GM21619 (cell line): ENCODE results near the gene PATL2.
"Not testable (repeated sequence)": the region's sequence is repeated elsewhere in the genome, so short reads cannot be mapped to it uniquely, and the experiment has no call there.

ENCODE experiments used
- ATAC-seq: cut with Tn5 transposase; IDR thresholded peaks from one replicate; pipeline ENCODE4 v1.9.1; 2021; ENCODE audit not compliant: unreplicated experiment

PATL2 gene

DNA sequence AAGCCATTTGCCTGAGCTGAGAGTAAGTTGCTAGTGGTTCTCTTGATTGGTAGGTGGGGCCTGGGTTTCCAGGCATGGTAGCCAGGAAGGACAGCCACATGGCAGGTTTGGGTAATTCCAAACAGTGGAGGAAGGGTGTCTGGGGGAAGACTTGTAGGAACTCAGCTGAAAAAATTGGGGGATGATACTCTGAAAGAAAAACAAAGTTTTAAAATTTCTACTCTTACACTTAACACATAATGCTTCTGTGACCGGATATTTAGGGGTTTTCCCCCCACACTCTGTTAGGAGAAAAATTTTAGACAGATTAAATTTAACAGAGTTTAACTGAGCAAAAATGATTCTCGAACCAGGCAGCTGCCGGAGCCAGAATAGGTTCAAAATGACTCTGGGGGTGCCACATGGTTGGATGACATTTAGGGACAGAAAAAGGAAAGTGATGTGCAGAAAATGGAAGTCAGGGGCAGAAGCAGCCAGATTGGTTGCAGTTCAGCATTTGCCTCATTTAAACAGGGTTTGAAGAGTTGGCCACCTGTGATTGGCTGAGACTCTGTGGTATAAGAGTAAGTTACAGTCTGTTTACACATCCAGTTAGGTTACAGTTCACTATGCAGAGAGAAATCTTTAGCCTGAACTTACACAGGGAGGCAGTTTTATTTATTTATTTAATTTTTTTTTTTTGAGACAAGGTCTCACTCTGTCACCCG is 8.3 kb upstream of the PATL2 start:
- ATAC-seq = peak; percentile 43

DNA sequence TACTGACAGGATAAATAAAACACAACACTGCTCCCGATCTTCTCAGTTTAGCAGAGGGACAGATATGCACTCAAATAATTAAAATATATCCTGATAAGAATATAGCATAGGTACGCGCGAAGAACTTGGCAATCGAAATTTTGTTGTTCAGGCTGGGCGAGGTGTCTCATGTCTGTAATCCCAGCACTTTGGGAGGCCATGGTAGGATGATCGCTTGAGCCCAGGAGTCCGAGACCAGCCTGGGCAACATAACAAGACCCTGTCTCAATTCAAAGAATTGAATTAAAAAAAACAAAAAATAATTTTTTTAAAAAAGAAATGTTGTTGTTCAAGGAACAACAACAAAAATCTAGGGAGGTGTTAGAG is 7.8 kb upstream of the PATL2 start:
- ATAC-seq = no peak

DNA sequence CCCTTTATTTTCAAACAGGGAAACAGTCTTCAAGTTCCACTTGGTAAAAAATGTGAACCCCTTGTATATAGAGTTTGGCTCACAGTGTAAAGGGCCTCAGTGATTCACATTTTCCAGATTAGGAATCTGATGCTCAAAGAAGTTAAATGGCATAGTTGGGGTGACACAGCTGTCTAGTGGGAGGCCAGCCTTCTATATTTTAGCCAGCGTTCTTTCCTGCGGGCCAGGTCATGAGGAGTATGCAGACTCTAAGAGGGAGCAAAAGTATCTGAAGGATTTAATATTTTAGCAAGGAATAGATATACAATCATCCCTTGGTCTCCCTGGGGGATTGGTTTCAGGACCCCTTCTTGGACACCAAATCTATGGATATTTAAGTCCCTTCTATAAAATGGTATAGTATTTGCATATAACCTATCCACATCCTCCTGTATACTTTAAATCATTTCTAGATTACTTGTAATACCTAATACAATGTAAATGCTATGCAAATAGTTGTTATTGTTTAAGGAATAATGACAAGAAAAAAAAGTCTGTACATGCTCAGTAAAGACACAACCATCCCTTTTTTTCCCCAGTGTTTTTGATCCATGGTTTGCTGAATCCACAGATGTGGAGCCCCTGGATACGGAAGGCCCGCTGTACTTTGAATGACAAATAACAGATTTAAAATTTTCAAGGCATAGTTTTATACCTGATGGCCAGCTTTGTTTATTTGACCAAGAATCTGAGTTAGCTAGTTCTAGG is 7.2 kb upstream of the PATL2 start:
- ATAC-seq = no peak

DNA sequence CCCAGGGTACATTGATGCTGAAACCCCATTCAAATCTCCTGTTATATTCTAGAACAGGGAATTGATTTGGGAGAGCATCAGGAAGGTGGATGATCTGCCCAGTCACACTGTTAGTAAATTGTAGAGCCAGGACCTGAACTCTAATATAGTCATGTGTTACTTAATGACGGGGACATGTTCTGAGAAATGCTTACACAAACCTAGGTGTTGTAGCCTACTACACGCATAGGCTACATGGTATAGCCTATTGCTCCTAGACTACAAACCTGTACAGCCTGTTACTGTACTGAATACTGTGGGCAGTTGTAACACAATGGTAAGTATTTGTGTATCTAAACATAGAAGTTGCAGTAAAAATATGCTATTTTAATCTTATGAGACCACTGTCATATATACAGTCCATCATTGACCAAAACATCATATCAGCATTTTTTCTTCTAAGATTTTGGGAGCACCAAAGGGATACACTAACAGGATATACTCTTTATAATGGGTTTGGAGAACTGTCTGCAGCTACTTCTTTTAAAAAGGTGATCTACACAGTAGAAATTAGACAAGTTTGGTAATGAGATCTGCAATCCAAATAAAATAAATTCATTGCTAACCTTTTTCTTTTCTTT is 6.0 kb upstream of the PATL2 start:
- ATAC-seq = no peak

DNA sequence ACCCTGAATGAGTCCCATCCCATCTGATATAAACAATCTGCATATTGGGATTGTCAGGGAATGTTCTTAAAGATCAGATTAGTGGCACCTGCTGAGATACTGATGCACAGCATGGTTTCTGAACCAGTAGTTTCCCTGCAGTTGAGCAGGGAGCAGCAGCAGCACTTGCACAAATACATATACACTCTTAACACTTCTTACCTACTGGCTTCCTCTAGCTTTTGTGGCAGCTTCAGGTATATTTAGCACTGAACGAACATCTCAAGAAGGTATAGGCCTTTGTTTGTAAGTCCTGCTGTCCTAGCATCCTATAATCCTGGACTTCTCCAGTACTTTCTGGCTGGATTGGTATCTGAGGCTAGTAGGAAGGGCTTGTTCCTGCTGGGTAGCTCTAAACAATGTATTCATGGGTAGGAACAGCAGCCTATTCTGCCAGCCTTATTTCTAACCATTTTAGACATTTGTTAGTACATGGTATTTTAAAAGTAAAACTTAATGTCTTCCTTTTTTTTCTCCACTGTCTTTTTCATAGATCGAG is 4.7 kb upstream of the PATL2 start:
- ATAC-seq = no peak

DNA sequence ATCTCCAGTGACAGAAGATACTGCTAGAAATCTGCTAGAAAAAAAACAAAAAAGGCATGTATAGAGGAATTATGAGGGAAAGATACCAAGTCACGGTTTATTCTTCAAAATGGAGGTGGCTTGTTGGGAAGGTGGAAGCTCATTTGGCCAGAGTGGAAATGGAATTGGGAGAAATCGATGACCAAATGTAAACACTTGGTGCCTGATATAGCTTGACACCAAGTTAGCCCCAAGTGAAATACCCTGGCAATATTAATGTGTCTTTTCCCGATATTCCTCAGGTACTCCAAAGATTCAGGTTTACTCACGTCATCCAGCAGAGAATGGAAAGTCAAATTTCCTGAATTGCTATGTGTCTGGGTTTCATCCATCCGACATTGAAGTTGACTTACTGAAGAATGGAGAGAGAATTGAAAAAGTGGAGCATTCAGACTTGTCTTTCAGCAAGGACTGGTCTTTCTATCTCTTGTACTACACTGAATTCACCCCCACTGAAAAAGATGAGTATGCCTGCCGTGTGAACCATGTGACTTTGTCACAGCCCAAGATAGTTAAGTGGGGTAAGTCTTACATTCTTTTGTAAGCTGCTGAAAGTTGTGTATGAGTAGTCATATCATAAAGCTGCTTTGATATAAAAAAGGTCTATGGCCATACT is 4.1 kb upstream of the PATL2 start:
- no peak for ATAC-seq

DNA sequence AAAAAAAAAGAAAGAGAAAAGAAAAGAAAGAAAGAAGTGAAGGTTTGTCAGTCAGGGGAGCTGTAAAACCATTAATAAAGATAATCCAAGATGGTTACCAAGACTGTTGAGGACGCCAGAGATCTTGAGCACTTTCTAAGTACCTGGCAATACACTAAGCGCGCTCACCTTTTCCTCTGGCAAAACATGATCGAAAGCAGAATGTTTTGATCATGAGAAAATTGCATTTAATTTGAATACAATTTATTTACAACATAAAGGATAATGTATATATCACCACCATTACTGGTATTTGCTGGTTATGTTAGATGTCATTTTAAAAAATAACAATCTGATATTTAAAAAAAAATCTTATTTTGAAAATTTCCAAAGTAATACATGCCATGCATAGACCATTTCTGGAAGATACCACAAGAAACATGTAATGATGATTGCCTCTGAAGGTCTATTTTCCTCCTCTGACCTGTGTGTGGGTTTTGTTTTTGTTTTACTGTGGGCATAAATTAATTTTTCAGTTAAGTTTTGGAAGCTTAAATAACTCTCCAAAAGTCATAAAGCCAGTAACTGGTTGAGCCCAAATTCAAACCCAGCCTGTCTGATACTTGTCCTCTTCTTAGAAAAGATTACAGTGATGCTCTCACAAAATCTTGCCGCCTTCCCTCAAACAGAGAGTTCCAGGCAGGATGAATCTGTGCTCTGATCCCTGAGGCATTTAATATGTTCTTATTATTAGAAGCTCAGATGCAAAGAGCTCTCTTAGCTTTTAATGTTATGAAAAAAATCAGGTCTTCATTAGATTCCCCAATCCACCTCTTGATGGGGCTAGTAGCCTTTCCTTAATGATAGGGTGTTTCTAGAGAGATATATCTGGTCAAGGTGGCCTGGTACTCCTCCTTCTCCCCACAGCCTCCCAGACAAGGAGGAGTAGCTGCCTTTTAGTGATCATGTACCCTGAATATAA is 2.2 kb upstream of the PATL2 start:
- ATAC-seq = no peak

DNA sequence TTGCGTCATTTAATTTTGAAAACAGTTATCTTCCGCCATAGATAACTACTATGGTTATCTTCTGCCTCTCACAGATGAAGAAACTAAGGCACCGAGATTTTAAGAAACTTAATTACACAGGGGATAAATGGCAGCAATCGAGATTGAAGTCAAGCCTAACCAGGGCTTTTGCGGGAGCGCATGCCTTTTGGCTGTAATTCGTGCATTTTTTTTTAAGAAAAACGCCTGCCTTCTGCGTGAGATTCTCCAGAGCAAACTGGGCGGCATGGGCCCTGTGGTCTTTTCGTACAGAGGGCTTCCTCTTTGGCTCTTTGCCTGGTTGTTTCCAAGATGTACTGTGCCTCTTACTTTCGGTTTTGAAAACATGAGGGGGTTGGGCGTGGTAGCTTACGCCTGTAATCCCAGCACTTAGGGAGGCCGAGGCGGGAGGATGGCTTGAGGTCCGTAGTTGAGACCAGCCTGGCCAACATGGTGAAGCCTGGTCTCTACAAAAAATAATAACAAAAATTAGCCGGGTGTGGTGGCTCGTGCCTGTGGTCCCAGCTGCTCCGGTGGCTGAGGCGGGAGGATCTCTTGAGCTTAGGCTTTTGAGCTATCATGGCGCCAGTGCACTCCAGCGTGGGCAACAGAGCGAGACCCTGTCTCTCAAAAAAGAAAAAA is 1.4 kb upstream of the PATL2 start:
- no peak for ATAC-seq

DNA sequence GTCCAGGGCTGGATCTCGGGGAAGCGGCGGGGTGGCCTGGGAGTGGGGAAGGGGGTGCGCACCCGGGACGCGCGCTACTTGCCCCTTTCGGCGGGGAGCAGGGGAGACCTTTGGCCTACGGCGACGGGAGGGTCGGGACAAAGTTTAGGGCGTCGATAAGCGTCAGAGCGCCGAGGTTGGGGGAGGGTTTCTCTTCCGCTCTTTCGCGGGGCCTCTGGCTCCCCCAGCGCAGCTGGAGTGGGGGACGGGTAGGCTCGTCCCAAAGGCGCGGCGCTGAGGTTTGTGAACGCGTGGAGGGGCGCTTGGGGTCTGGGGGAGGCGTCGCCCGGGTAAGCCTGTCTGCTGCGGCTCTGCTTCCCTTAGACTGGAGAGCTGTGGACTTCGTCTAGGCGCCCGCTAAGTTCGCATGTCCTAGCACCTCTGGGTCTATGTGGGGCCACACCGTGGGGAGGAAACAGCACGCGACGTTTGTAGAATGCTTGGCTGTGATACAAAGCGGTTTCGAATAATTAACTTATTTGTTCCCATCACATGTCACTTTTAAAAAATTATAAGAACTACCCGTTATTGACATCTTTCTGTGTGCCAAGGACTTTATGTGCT is 721 bp upstream of the PATL2 start:
- peak; percentile 15 for ATAC-seq

DNA sequence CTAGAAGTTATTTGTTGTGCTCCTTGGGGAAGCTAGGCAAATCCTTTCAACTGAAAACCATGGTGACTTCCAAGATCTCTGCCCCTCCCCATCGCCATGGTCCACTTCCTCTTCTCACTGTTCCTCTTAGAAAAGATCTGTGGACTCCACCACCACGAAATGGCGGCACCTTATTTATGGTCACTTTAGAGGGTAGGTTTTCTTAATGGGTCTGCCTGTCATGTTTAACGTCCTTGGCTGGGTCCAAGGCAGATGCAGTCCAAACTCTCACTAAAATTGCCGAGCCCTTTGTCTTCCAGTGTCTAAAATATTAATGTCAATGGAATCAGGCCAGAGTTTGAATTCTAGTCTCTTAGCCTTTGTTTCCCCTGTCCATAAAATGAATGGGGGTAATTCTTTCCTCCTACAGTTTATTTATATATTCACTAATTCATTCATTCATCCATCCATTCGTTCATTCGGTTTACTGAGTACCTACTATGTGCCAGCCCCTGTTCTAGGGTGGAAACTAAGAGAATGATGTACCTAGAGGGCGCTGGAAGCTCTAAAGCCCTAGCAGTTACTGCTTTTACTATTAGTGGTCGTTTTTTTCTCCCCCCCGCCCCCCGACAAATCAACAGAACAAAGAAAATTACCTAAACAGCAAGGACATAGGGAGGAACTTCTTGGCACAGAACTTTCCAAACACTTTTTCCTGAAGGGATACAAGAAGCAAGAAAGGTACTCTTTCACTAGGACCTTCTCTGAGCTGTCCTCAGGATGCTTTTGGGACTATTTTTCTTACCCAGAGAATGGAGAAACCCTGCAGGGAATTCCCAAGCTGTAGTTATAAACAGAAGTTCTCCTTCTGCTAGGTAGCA is 657 bp downstream of the PATL2 start:
- ATAC-seq = no peak

DNA sequence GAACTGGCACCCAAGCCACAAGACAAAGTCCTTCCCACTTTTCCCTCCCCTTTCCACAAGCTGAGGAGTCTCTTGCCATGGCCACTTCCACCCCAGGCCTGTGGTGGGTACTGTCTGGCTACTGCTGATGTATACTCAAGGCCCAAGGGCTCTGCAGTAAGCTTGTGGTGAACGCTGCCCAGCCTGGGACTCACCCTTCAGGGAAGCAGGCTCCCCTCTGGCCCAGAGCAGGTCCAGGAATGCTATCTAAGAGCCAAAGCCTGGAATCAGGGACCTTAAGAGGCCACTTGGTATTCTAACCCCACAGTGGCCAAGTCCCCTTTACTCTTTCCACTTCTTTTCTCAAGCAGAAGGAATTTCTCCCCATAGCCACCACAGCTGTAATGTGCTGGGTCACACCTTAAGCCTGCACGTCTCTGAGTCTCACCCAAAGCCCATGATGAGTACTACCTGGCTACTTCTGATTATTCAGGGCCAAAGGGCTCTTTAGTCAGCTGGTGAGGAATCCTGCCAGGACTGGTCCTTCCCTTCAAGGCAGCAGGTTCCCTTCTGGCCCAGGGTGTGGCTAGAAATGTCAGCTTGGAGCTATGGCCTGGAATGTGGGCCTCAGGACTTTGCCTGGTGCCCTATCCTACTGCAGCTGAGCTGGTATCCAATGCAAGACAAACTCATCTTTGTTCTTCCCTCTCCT is 4.0 kb downstream of the PATL2 start:
- no peak for ATAC-seq

DNA sequence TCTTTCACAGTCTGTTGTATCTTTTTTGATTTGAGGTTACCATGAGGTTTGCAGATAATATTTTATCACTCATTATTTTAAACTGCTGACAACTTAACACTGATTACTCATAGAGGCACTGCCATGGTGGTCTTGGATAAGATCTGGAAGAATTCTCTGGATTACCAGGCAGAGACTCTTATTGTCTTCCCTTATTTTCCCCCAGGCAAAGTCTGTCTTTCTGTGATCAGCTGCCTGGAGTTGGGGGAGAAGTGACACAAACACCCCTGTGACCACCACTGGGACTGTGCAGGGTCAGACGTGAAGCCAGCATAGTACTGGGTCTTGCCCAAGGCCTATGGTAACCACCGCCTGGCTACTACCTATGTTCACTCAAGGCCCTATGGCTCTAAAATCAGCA is 4.7 kb downstream of the PATL2 start:
- ATAC-seq = no peak

DNA sequence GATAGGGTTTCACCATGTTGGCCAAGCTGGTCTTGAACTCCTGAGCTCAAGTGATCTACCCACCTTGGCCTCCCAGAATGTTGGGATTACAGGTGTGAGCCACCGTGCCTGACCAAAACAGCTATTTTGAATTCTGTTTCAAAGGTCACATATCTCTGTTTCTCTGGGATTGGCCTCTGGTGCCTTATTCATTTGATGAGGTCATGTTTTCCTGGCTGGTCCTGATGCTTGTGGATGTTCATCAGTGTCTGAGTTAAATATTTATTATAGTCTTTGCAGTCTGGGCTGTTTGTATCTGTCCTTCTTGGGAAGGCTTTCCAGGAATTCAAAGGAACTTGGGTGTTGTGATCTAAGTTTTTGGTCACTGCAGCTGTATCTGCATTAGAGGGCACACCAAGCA is 5.1 kb downstream of the PATL2 start:
- no peak for ATAC-seq

DNA sequence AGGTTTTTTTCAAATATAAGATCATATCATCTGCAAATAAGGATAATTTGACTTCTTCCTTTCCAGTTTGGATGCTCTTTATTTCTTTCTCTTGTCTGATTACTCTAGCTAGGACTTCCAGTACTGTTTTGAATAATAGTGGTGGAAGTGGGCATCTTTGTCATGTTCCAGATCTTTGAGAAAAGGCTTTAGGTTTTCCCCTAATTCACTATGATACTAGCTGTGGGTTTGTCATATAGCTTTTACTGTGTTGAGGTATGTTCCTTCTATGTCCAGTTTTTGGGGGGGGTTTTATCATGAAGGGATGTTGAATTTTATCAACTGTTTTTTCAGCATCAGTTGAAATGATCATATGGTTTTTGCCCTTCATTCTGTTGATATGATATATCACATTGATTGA is 10.4 kb downstream of the PATL2 start:
- not testable (repeated sequence) for ATAC-seq

DNA sequence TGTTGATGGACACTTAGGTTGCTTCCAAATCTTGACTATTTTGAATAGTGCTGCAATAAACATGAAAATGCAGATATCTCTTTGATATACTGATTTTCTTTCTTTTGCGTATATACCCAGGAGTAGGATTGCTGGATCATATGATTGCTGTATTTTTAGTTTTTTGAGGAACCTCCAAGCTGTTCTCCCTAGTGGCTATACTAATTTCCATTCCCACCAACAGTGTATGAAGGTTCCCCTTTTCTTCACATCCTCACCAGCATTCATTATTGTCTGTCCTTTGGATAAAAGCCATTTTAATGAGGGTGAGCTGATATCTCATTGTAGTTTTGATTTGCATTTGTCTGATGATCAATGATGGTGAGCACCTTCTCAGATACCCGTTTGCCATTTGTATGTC is 12.5 kb downstream of the PATL2 start:
- no peak for ATAC-seq

DNA sequence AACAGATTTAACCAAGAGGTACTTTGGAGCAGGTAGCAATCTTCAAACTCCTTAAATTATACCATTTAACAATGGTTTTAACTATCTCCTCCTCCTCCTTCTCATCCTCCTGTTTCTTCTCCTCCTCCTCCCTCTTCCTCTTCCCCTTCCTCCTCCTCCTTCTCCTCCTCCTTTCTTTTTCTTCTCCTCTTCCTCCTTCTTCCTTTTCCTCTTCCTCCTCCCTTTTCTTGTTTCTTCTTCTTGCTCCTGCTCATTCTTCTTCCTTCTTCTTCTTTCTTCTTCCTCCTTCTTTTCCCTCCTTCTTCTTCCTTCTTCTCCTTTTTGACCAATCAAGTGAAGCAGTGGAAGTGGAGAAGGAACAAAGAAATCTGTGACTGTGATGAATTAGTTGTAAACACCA is 14.1 kb downstream of the PATL2 start:
- no peak for ATAC-seq

DNA sequence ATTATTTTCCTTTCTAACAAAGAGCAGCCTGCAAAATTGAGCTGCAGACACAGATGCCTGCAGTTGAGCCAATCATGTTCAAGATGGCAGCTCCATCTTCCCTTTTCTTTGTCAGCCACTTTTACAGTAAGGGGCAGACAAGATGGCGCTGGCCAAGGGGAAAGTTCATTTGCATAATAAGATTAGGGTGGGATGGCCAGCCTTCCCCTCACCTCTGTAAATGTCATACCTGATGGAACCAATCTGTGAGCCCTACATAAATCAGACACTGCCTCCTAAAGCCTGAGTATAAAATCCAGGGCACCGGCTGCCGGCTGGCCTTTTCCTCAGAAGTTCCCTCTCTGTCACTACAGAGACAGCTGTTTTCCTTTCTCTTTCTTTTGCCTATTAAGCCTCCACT is 15.8 kb downstream of the PATL2 start:
- no peak for ATAC-seq

DNA sequence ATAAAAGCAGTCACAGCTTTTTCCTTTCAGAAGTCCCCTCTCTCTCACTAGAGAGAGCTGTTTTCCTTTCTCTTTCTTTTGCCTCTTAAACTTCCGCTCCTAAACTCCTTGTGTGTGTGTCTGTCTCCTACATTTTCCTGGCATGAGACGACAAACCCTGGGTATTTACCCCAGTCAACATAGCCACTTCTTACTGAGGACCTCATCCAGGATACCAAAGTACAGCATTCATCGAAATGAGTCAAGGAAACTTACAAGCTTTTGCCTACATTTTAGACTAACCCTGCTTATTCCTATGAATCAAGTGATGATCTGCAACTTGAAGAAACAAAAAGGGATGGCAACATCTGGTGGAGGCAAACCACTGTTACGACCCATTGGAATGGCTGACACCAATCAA is 16.7 kb downstream of the PATL2 start:
- ATAC-seq = no peak
